ENCODE data around the gene RPTN. TPM values are rescaled to one million over a fixed set of nuclear protein-coding genes. Genes with fewer than 3 reads are reported as not detected.
A peak's percentile ranks its signal among the peaks of the same experiment; 100 is the strongest.

Gene RPTN
- polyA plus RNA-seq, 2 of the 4 experiments (the other 2 are of a cell fraction) = not detected

GRCh38 chr1:152141971-152142584, 16.9 kb downstream of the RPTN start:
- H3K27ac ChIP-seq = no peak overlapping the region
- H3K4me3 ChIP-seq = no peak overlapping the region
- no peaks in the 10 kb centered on the region for H3K4me1 ChIP-seq
- peak; percentile 96 to 97 for TF ChIP-seq RAD21 (conservative IDR thresholded peaks at IDR 0.05 in 1 of 2, IDR thresholded peaks at IDR 0.05 in 1 of 2)
- TF ChIP-seq CTCF (IDR thresholded peaks at IDR 0.05) = peak; percentile 98
- TF ChIP-seq USF2 (IDR thresholded peaks at IDR 0.05) = no peak
- TF ChIP-seq SMC3 (IDR thresholded peaks at IDR 0.05) = peak; percentile 98
- no peak overlapping the region for H3K4me2 ChIP-seq
- peak; percentile 78 for FAIRE-seq
- POLR2A ChIA-PET = no interaction called here
- 0 out of 3 replicates have a peak, but pooled peaks cover 4% of the 10 kb centered on the region for H3K9me3 ChIP-seq
- 0% methylated on average over 1 of the region's 1 CpG for WGBS (ENCODE audit: missing lambda C conversion rate)
- CTCF ChIA-PET = interaction anchor here (0.7 to 13.5 kb wide), 24 partner anchors 9 to 317 kb away, joined by 3 to 357 read pairs (median 6); partner anchors contain the start of gene RPTN
- peak; percentile 92 to 94 for ATAC-seq
- peak; percentile 38 to 78 for DNase-seq (ENCODE audit: low read depth in 1 of 2, low spot score in 1 of 2)

- no peak for TF ChIP-seq MYC (IDR thresholded peaks at IDR 0.05; ENCODE audit: borderline replicate concordance, low read length)
- no peak for TF ChIP-seq EHF (CRISPR knock-in tag; IDR thresholded peaks at IDR 0.05)
- TF ChIP-seq CBX2 (IDR thresholded peaks at IDR 0.05; ENCODE audit: borderline replicate concordance, low read depth) = no peak
- TF ChIP-seq TP53 (CRISPR knock-in tag; IDR thresholded peaks at IDR 0.05) = no peak
- TF ChIP-seq SMC3 (IDR thresholded peaks at IDR 0.05) = no peak
- TF ChIP-seq ESRRA (IDR thresholded peaks at IDR 0.05; ENCODE audit: borderline replicate concordance, low read length) = no peak
- TF ChIP-seq POLR2A (IDR thresholded peaks at IDR 0.05; ENCODE audit: low read length) = no peak
- TF ChIP-seq CBX8 (IDR thresholded peaks at IDR 0.05) = no peak
- no peak for TF ChIP-seq KDM5A (IDR thresholded peaks at IDR 0.05)
- no peak for TF ChIP-seq TFCP2L1 (CRISPR knock-in tag; IDR thresholded peaks at IDR 0.05)
- TF ChIP-seq RAD21 (conservative IDR thresholded peaks at IDR 0.05 in 1 of 2, IDR thresholded peaks at IDR 0.05 in 1 of 2) = no peak
- TF ChIP-seq CEBPB (IDR thresholded peaks at IDR 0.05) = no peak
- TF ChIP-seq HES2 (IDR thresholded peaks at IDR 0.05) = no peak
- no peak for TF ChIP-seq HEYL (CRISPR knock-in tag; IDR thresholded peaks at IDR 0.05)
- no peak for TF ChIP-seq KDM1A (IDR thresholded peaks at IDR 0.05; ENCODE audit: low read depth)
- TF ChIP-seq JUN (IDR thresholded peaks at IDR 0.05) = no peak
- ChIA-PET CTCF (interaction anchor here (0.7 to 13.5 kb wide), 8 partner anchors 12 to 396 kb away, joined by 3 to 357 read pairs (median 3); no protein-coding TSS in a partner anchor), POLR2A (interaction anchor here (1.6 kb wide), 1 partner anchor 27 kb away, joined by 3 read pairs; no protein-coding TSS in a partner anchor)
- Histone ChIP-seq H3K4me1 (no peaks in the 10 kb centered on the region), H3K4me2 (no peak overlapping the region), H3K27ac (no peak overlapping the region), H3K9me3 (peaks cover 4% of the 10 kb centered on the region; the same call in 2 of the 3 replicates), H3K4me3 (no peak overlapping the region)
- FAIRE-seq (no peak), ATAC-seq (no peak), DNase-seq (ENCODE audit: low read depth in 1 of 2, low spot score in 1 of 2) (no peak)
Observed at GRCh38 chr1:152137215-152137614, 21.8 kb downstream of the RPTN start.

- no peak for TF ChIP-seq USF2 (IDR thresholded peaks at IDR 0.05)
- TF ChIP-seq NPAS2 (CRISPR knock-in tag; IDR thresholded peaks at IDR 0.05; ENCODE audit: borderline replicate concordance) = no peak
- no peak for TF ChIP-seq CHD2 (IDR thresholded peaks at IDR 0.05; ENCODE audit: low read length, partially characterized antibody)
- no peak for TF ChIP-seq FOSB (CRISPR knock-in tag; IDR thresholded peaks at IDR 0.05)
- no peak for TF ChIP-seq ATOH8 (CRISPR knock-in tag; IDR thresholded peaks at IDR 0.05; ENCODE audit: low read depth)
- no peak for TF ChIP-seq CBX2 (IDR thresholded peaks at IDR 0.05; ENCODE audit: borderline replicate concordance, low read depth)
- TF ChIP-seq POLR2A (IDR thresholded peaks at IDR 0.05; ENCODE audit: low read length) = no peak
- no peak for TF ChIP-seq NR3C1 (IDR thresholded peaks at IDR 0.05)
- H3K9me3 ChIP-seq = peaks cover 4% of the 10 kb centered on the region; the same call in 2 of the 3 replicates
- FAIRE-seq (no peak), DNase-seq (ENCODE audit: low read depth in 1 of 2, low spot score in 1 of 2) (no peak), ATAC-seq (no peak)
- no peak overlapping the region for H3K4me3 ChIP-seq
- ChIA-PET POLR2A (no interaction called here), CTCF (interaction anchor here (1.0 to 13.5 kb wide), 3 partner anchors 20 to 51 kb away, joined by 4 to 357 read pairs (median 5); no protein-coding TSS in a partner anchor)
- H3K4me1 ChIP-seq = no peaks in the 10 kb centered on the region
- no peak overlapping the region for H3K4me2 ChIP-seq
- H3K27ac ChIP-seq = no peak overlapping the region
Observed at GRCh38 chr1:152130186-152130585, 28.8 kb downstream of the RPTN start.
